Ishikawa (cell line): ENCODE measurements around the gene UCKL1.

Experiments
- CEBPB ChIP-seq: IDR thresholded peaks from 2 replicates; pipeline ENCODE4 v1.6.1; 2012
- EGR1 ChIP-seq: IDR thresholded peaks from 2 replicates; pipeline ENCODE4 v1.6.1; 2012
- EP300 ChIP-seq: IDR thresholded peaks from 2 replicates; pipeline ENCODE4 v1.6.1; 2012; ENCODE audit warnings: borderline replicate concordance
- RAD21 ChIP-seq: IDR thresholded peaks from 2 replicates; pipeline ENCODE4 v1.6.1; 2012; ENCODE audit warnings: low read depth
- TAF1 ChIP-seq: IDR thresholded peaks from 2 replicates; pipeline ENCODE4 v1.6.1; 2012; ENCODE audit warnings: low read depth, mild to moderate bottlenecking
- TCF12 ChIP-seq: IDR thresholded peaks from 2 replicates; pipeline ENCODE4 v1.6.1; 2012; ENCODE audit warnings: low read depth
- TF ChIP-seq, protein P1 (sequence below): IDR thresholded peaks from 2 replicates; pipeline ENCODE4 v1.6.1; 2012; ENCODE audit warnings: low read depth, mild to moderate bottlenecking

DNA sequence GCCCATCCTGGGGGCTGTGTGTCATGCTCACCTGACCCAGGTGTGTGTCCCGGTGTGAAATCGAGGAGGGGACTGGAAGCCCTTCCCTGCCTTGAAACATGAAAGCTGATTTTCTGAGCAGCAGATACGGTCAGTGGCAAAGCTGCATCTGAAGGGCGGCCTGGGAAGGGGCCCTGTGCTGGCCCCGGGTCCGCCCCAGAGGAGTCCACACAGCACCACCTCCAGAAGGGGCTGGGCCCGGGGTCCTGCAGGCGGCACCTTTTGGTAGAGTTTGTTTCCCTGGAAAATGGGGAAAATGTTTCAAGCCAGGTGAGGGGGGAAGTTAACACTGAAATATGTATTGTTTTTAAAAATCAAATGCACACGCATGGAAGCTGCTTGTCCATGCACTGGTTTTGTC lies 20.8 kb downstream of the UCKL1 start:
- TF ChIP-seq, protein P1, sequence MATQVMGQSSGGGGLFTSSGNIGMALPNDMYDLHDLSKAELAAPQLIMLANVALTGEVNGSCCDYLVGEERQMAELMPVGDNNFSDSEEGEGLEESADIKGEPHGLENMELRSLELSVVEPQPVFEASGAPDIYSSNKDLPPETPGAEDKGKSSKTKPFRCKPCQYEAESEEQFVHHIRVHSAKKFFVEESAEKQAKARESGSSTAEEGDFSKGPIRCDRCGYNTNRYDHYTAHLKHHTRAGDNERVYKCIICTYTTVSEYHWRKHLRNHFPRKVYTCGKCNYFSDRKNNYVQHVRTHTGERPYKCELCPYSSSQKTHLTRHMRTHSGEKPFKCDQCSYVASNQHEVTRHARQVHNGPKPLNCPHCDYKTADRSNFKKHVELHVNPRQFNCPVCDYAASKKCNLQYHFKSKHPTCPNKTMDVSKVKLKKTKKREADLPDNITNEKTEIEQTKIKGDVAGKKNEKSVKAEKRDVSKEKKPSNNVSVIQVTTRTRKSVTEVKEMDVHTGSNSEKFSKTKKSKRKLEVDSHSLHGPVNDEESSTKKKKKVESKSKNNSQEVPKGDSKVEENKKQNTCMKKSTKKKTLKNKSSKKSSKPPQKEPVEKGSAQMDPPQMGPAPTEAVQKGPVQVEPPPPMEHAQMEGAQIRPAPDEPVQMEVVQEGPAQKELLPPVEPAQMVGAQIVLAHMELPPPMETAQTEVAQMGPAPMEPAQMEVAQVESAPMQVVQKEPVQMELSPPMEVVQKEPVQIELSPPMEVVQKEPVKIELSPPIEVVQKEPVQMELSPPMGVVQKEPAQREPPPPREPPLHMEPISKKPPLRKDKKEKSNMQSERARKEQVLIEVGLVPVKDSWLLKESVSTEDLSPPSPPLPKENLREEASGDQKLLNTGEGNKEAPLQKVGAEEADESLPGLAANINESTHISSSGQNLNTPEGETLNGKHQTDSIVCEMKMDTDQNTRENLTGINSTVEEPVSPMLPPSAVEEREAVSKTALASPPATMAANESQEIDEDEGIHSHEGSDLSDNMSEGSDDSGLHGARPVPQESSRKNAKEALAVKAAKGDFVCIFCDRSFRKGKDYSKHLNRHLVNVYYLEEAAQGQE, result no peak
- TF ChIP-seq TAF1 (no peak), EP300 (no peak), RAD21 (no peak), CEBPB (no peak), EGR1 (no peak), TCF12 (no peak)
